Measurements from ENCODE around the gene FOXP1.

DNA sequence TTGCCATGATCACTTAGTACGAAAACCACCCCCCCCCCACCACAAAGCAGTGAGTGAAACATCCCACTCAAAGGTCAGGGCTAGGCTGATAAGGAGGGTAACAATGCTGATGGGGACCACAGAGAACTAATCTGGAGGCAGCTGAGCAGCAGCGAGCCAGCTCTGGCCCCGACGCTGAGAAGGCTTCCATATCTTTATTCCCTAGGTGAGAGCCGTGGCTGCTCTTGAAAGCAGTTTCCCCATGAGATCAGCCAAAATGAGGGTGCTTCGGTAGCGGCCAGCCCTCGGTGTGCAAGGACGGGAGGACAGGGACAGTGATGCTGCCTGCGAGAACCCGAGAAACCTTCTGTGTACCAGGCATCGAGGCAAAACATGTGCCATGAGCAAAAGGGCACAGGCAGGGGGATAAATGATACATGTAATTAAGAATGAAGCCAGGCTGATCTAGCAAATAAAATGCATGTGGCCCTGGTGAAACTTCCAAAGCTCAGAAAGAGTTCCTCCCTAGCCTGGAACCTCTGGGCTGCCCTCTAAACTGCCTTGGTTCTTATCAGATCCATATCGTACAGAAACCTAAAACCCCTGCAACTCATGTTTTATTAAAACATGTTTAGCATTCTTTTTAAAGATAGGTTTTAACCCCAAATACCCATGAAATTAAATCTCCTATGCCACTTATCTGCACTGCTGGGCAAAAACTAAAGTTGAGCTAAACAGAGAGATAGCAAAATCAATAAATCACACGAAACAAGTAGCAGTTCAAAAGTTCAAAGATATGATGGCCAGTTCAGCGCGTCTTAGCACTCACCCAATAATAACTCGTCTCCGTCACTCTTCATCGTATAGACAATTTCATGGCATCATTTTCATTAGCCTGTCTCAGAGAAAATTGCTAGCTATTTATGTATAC, 337.3 kb downstream of the FOXP1 start:
- TF ChIP-seq, protein P1, sequence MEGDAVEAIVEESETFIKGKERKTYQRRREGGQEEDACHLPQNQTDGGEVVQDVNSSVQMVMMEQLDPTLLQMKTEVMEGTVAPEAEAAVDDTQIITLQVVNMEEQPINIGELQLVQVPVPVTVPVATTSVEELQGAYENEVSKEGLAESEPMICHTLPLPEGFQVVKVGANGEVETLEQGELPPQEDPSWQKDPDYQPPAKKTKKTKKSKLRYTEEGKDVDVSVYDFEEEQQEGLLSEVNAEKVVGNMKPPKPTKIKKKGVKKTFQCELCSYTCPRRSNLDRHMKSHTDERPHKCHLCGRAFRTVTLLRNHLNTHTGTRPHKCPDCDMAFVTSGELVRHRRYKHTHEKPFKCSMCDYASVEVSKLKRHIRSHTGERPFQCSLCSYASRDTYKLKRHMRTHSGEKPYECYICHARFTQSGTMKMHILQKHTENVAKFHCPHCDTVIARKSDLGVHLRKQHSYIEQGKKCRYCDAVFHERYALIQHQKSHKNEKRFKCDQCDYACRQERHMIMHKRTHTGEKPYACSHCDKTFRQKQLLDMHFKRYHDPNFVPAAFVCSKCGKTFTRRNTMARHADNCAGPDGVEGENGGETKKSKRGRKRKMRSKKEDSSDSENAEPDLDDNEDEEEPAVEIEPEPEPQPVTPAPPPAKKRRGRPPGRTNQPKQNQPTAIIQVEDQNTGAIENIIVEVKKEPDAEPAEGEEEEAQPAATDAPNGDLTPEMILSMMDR (IDR thresholded peaks at IDR 0.05), result no peak
- TF ChIP-seq POLR2A (IDR thresholded peaks at IDR 0.05) (no peak), EP300 (IDR thresholded peaks at IDR 0.05) (no peak)
